Stimulated activated CD4-positive, alpha-beta T cell treated with anti-CD3 and anti-CD28 coated beads, Interleukin-1b, Interleukin-23, amount 100 ng/mL, for 24 hours (primary cell): ENCODE results near the gene SOD1.
A peak's percentile ranks its signal among the peaks of the same experiment; 100 is the strongest.
"Not testable (repeated sequence)": the region's sequence is repeated elsewhere in the genome, so short reads cannot be mapped to it uniquely, and the experiment has no call there.

Source experiments
- DNase-seq, 4 experiments: peaks; one replicate each; pipeline ENCODE4 v3.0.0-alpha.2; 2020; ENCODE audit warnings: low read depth in 4 of 4, low spot score in 1 of 4

SOD1 gene

DNA sequence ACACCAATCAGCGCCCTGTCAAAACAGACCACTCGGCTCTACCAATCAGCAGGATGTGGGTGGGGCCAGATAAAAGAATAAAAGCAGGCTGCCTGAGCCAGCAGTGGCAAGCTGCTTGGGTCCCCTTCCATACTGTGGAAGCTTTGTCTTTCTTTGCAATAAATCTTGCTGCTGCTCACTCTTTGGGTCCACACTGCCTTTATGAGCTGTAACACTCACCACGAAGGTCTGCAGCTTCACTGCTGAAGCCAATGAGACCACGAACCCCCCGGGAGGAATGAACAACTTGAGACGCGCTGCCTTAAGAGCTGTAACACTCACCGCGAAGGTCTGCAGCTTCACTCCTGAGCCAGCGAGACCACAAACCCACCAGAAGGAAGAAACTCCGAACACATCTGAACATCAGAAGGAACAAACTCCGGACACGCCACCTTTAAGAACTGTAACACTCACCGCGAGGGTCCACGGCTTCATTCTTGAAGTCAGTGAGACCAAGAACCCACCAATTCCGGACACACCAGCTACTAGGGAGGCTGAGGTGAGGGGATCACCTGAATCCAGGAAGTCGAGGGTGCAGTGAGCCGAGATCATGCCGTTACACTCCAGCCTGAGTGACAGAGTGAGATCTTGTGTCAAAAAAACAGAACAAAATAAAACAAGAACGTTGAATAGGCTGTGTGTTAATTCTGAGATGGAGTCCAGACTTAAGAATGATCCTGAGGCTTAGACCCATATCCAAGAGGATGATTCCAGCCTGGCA is 4.5 kb upstream of the SOD1 start:
- not testable (repeated sequence) for DNase-seq

- DNase-seq: peak in 3 of 4 experiments; percentile 10 to 58 (median 43)
Observed at GRCh38 chr21:31656199-31657095, 3.0 kb upstream of the SOD1 start.

GRCh38 chr21:31658053-31658452 is 1.4 kb upstream of the SOD1 start:
- DNase-seq: no peak

- DNase-seq: no peak
Observed at GRCh38 chr21:31659286-31659535, 282 bp upstream of the SOD1 start.

DNA sequence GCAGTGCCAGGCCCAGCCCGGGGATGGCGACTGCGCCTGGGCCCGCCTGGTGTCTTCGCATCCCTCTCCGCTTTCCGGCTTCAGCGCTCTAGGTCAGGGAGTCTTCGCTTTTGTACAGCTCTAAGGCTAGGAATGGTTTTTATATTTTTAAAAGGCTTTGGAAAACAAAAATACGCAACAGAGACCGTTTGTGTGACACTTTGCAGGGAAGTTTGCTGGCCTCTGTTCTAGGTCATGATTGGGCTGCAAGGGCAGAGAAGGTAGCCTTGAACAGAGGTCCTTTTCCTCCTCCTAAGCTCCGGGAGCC is 719 bp downstream of the SOD1 start:
- peak in 1 of 4 experiments; percentile 7 for DNase-seq

- no peak for DNase-seq
Observed at GRCh38 chr21:31660591-31660990, 1.1 kb downstream of the SOD1 start.

DNA sequence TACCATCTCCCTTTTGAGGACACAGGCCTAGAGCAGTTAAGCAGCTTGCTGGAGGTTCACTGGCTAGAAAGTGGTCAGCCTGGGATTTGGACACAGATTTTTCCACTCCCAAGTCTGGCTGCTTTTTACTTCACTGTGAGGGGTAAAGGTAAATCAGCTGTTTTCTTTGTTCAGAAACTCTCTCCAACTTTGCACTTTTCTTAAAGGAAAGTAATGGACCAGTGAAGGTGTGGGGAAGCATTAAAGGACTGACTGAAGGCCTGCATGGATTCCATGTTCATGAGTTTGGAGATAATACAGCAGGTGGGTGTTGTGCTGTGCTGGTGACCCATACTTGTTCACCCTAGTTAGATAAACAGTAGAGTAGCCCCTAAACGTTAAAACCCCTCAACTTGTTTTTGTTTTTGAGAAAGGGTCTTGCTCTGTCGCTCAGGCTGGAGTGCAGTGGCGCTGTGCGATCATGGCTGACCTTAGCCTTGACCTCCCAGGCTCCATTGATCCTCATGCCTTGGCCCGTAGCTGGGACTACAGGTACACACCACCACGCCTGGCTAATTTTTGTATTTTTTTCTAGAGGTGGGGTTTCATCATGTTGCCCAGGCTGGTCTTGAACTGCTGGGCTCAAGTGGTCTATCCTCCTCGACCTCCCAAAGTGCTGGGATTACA is 4.2 kb downstream of the SOD1 start:
- DNase-seq: no peak

DNA sequence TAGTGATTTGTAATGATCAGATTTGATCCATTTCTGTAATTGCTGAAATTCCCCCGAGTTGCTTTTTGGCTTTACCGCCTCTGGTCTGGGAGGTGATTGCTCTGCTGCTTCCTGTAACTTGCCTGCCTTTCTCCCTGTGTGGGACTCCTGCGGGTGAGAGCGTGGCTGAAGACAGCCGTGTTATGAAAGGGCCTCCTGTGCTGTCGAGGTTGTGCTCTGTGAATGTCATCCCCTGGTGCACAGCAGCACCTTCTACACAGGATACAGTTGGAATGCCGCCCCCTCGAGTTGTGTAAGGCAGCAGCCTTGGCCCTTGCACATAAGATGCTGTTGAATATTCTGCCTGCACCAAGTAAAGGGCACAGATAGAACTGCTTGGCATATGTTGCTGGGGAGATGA is 5.9 kb downstream of the SOD1 start:
- DNase-seq: no peak

DNA sequence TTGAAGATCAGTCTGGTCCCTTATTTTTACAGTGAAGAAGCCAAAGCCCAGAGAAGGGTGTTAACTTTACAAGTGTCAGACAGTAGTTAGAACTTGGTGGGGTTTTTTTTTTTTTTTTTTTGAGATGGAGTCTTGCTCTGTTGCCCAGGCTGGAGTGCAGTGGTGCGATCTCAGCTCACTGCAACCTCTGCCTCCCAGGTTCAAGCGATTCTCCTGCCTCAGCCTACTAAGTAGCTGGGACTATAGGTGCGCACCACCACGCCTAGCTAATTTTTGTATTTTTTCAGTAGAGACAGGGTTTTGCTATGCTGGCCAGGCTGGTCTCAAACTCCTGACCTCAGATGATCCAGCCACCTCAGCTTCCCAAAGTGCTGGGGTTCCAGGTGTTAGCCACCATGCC is 6.4 kb downstream of the SOD1 start:
- DNase-seq: not testable (repeated sequence)

GRCh38 chr21:31666445-31667010 is 7.0 kb downstream of the SOD1 start:
- DNase-seq: no peak

- DNase-seq: no peak
Observed at GRCh38 chr21:31667132-31667531, 7.6 kb downstream of the SOD1 start.

DNA sequence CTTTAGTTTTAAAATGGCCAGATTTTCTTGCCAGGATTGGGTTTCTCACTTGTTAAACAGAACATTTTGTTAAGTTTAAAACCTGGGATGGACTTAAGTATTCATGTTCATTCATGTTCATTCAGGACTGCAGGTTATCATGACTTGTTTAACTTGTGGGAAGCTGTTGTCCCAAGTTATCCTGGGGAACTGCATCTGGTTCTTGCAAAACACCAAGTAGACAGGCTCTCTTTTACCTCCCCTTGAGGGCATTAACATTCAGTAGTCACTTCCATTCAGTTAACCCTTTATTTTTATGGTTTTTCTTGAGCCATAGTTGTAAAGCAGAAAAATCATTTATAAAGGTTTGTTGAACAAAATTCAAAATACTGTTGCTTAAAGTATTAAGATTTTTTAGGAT is 8.1 kb downstream of the SOD1 start:
- no peak for DNase-seq

GRCh38 chr21:31668651-31669491 is 9.4 kb downstream of the SOD1 start:
- no peak for DNase-seq

DNA sequence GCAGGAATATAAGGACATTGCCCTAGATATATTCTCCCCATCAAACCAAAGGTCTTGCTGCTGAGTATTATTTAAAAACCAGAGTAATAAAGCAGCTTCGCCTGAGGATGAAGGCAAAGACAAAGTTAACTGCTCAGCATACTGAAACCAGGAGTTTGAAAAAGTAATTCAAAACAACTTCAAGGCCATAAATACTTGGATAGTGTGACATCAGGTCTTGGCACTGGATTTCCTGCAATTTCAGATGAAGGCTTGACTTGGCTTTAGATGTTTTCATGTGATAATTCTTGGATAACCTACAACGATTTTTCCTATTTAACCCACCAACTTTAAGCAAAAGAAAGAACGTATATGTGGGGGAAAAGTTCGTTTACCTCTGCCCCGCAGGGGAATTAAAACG is 10.6 kb downstream of the SOD1 start:
- no peak for DNase-seq

GRCh38 chr21:31671146-31671716 is 11.7 kb downstream of the SOD1 start:
- no peak for DNase-seq

DNA sequence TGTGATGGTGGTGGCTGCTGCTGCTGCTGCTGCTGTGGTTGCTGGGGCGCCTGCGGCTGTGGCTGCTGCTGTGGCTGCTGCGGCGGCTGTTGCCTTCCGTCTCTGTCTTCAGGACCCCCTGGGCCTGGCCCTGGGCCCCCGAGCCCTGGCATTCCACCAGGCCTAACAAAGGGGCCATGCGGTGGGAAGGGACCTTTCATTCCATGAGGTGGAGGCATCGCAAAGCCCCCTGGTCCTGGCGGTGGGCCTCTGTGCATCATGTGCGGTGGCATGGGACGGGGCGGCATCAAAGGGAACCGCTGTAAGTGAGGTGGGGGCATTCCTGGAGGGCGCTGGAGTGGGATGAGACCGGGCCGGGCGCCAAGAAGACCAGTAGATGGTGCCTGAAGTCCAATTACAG is 12.4 kb downstream of the SOD1 start:
- no peak for DNase-seq

- no peak for DNase-seq
Observed at GRCh38 chr21:31673321-31673912, 13.9 kb downstream of the SOD1 start.

- DNase-seq: no peak
Observed at GRCh38 chr21:31675318-31675717, 15.8 kb downstream of the SOD1 start.

DNA sequence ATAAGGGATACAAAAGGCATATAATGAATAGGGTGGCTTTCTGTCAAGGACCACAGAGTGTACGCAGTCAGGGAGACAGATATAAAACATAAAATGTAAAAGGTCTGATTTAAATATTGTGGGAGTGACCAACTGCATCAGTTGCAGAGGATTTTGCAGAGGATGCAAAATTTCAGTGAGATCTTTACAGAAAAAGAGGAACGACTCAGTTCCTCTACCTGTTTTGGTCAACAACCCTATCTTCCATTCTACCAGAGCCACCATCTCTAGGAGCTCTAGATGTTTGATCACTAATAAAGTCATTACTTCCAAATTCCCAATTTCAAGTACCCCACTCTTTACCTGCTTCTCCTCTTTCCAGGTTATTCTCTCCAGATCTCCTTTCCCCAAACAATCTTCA is 16.5 kb downstream of the SOD1 start:
- DNase-seq: no peak

- no peak for DNase-seq
Observed at GRCh38 chr21:31677047-31677446, 17.6 kb downstream of the SOD1 start.
